ENCODE data around the gene TMEM141.
"Not testable (repeated sequence)": the region's sequence is repeated elsewhere in the genome, so short reads cannot be mapped to it uniquely, and the experiment has no call there.

TMEM141 gene

GRCh38 chr9:136820971-136821825, 30.1 kb downstream of the TMEM141 start:
- DNase-seq: no peak

DNA sequence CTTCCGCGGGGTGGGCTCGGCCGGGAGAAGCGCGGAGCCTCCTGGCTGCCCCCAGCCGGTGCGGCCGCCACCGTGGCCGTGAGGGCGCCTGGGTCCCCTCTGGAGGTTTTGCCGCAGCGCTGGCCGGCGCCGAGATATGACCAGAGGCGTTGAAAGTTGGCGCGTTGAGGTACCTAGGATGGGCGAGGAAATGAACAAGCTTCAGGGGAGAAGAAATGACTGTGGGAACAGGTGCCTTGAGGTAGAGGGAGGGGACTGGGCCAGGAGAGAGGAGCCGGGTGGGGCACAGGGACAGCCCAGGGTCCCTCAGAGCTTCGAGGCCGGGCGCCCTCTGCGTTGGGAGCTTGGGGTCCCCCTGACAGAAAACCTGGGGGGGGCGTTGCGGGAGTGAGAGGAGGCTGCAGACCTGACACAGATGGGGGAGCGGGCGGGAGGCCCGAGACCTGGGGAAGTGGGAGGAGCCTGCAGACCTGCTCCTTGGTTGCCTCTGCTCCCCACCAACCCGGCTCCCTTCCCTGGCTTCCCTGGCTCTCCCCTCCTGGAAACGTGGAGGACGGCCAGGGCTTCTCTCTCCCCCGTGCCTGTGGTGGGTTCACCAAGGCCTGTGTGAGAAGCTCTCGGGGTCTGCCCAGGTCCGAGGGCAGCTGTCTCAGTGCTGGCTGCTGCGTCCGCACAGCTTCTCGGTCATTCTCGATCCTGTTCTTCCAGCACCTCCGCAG, 30.8 kb downstream of the TMEM141 start:
- DNase-seq: no peak

GRCh38 chr9:136823136-136824046, 32.2 kb downstream of the TMEM141 start:
- no peak for DNase-seq

- no peak for DNase-seq
These were observed 33.5 kb downstream of the TMEM141 start for GRCh38 chr9:136824496-136825225.

DNA sequence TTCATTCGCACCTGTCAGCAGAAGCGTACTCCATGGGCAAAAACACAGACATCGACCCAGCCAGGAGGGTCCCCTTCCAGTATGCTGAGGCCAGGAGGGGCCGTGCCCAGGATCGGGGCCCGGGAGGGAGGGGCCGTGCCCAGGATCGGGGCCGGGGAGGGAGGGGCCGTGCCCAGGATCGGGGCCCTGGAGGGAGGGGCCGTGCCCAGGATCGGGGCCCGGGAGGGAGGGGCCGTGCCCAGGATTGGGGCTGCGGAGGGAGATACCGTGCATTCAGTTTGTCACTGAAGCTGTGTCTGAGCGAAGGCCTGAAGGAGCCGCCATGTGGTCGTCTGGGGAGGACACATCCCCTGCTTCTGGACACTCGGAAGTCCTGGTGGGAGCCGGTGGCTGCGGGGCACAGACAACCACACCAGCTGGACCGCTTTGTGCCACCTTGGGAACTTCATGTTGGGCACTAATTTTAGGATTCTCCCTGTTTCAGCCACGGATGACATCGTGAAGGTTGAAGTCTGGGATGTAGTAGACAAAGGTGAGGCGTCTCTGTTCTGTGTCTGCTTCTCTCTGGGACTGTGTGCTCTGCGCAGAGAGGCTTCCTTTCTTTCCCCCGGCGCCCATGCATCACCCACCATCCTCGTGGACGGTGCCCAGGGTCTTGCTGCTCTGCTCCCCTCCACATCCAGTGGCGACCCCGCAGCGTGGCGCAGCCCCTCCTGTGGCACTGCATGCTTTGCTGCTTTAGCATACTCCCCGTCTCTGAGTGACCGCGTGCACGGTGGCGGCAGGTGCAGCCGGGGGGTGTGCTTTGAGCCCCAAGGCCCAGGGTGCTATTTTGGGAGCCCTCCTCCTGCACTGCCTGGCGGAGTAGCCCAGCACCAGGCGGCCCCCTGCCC, 34.4 kb downstream of the TMEM141 start:
- DNase-seq: no peak

DNA sequence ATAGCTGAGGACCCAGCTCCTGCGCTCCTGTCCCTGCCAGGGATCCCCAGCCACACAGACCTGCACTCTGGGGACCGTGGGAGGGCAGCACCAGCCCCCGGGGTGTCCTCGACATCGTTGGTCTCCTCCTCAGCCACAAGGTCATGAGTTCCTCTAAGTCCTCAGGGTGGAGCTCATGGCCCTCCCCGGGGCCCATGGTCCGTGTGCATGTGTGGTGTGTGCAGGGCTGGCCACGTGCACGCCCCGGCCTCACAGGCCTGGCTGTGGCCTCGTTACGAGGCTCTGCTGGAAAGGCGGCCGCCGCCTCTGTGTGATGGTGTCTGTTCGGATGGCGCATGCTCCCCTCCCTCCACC, 35.0 kb downstream of the TMEM141 start:
- no peak for DNase-seq

GRCh38 chr9:136826703-136827582, 35.8 kb downstream of the TMEM141 start:
- DNase-seq: no peak

DNA sequence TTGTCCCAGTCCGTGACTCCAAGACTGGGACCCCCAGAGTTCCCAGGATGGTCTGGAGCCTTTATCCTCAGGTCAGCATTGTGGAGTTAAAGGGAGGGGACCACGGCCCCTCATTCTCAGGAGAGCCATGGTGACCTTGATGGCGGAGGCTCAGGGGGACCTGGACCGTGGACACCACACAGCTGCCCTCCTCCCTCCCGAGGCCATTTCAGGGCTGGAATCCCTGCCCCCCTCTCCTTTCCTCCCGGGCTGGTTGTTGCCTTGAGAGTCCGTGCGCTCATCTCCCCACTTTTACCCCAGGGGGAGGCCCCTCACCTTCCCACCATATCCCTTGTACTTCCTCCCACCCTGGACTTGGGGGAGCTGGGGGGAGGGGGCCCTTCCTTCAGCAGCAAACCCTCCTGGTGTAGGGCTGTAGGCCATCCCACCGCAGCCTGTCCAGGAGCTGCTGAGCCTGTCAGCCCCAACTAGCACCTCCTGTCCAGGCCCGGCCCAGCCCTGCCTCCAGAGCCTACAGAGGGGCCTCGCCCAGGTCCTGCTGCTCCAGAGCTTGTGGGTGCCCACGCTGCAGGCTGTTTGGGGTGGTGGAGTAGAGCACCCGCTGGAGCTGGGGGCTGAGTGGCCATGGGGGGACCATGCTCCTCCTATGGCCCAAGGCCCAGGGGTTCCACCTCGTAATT, 36.8 kb downstream of the TMEM141 start:
- no peak for DNase-seq

DNA sequence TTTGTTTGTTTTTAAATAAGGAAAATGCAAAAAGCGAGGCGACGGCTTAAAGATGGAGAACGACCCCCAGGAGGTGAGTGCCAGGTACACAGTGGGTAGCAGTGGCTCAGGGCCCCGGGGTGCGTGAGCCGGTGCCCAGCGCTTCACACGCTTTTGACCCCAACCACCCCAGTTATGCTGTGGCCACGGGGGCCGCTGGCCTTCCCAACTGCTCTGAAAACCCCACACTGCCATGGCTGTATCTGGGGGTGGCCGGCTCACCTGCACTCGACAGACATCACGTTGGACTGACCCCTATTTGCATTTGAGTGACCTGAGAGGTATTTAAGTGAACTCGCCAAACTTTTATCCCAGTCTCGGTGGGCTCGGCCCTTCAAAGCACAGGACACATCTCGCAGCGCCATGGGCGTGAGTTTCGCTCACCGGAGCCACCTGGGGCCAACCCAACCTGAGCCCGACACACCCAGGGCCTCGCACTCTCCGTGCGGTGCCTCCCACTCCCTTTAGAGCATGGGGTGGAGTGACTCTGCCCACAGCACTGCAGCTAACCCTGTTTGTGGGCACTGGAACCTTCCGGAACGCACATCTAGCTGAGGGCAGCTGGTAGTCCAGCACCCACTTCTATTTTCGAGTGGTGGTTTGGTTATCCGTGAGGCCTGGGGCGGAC, 37.5 kb downstream of the TMEM141 start:
- DNase-seq: no peak

GRCh38 chr9:136829412-136829811, 38.3 kb downstream of the TMEM141 start:
- DNase-seq: no peak

DNA sequence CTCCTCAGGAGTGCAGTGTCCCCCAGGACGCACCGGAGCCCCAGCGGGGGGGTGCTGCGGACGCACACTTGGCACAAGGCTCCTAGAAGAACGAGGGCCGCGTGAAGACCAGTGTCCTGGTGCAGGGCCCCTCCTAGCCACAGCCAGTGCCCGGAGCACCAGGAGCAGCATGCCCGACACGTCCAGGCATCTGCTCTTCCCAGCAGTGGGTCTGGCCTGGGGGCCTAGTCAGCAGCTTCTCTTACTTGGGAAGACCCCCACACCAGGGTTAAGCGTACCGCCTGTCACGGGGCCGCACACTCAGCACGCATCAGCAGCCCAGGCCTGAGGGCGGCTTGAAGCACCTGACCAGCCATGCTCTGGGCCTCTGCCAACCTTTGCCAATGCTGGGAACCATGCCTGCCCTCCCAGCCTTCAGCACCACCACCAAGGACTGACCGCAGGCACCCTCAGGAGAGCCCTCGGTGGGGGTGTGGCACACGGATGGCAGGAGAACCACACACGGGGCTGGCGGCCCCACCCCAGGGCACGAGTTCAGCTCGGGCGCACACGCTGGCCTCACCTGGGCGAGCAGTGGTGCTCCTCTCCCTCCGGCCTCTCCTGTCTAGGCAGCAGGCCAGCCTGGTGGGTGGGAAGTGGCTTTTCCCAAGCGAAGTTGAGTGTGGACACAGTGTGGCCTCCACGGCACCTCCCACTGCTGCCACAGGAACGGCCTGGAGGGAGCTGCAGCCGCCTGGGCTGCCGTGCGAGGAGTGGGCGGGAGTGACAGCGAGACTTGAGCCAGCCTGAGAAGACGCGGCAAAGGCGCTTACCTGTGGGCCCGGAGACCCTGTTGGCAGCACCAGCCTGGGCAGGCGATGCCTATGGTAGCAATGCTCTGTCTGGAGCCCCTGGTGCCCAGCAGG, 39.1 kb downstream of the TMEM141 start:
- no peak for DNase-seq

GRCh38 chr9:136831002-136831719, 40.0 kb downstream of the TMEM141 start:
- no peak for DNase-seq

DNA sequence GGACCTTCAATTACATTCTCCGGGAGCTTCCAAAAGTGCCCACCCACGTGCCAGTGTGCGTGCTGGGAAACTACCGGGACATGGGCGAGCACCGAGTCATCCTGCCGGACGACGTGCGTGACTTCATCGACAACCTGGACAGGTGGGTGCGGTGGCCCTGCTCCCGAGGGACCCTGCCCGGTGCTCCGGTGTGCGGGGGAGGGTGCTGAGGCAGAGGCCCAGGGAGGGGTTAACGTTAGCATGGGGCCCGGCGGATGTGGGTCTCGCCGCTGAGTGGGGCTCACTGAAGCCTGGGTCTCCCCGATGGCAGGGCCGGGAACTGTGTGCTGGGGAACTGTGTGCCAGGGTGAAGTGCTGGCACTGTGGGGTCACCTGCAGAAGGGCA, 40.6 kb downstream of the TMEM141 start:
- no peak for DNase-seq

DNA sequence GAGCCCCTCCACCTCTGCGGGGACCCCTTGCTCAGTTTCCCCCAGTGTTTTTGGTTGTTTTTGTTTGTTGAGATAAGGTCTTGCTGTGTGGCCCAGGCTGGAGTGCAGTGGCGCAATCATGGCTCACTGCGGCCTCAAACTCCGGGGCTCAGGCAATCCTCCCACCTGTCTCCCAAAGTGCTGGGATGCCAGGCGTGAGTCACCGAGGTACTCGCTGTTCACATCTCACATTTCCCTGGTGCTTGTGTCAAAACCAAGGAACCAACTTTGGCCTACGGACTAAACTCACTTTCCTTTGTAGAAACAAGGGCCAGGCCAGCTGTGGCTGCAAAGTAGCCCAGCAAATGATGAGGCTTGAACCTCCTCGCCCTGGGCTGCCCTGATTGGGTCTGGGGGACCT, 41.4 kb downstream of the TMEM141 start:
- no peak for DNase-seq

DNA sequence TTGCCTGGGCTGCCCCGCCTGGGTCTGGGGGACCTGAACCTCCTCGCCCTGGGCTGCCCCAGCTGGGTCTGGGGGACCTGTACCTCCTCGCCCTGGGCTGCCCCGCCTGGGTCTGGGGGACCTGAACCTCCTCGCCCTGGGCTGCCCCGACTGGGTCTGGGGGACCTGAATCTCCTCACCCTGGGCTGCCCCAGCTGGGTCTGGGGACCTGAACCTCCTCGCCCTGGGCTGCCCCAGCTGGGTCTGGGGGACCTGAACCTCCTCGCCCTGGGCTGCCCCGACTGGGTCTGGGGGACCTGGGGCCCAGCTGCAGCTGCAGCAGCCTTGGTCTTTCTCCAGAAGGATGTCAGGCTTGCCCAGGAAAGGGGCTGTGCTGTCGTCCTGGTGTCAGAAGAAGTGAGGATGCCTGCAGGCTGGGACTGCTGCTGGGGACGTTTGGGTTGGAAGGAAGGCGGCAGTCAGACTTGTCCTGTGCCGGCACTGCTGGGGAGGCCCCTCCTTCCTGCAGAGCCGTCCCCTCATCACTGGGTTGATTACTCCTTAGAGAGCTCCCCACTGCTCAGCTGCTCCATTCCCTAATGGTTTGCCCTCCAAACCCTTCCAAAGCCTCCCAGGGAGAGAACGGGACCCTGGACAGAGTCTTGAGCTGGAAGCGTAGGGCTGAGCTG, 42.4 kb downstream of the TMEM141 start:
- DNase-seq: not testable (repeated sequence)

DNA sequence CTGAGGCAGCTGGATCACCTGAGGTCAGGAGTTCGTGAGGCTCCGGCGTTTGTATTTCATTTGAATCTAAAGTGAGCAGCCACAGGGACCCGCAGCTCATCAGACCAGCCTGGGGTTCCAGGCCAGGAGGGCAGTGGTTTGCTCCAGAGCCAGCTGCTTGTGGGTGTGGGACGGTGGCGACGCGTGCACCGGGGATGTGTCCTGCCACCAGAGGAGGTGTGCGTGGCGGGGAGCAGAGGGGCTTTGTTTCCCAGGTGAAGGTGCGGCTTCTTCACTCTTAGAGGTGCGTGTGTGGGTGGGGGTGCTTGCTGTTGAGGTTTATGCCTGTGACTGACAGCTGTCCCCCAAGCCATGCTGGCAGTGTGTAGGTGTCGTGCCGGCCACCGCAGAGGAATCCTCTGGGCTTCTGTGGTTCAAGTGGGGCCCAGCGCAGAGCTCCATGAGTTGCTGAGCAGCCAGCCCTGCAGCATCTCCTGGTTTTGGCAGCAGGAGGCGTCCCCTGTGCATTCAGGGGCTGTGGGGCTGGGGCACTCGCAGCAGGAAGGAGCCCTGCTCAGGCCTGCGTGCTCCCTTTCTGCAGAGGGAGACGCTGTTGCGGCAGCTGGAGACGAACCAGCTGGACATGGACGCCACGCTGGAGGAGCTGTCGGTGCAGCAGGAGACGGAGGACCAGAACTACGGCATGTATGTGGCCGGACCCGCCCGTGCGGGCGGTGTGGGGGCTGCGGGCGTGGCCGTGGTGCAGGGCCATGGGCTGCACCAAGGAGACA, 44.2 kb downstream of the TMEM141 start:
- no peak for DNase-seq

Measured in SHP77 treated with DMSO at 0.1 percent for 48 hours (cell line).